ENCODE measurements around the gene KAZALD1. TPM values are rescaled to one million over a fixed set of nuclear protein-coding genes. Genes with fewer than 3 reads are reported as not detected.

The KAZALD1 gene
- total and polyA plus RNA-seq, 10 of the 15 experiments (the other 5 are each of a cell fraction or from before 2014, with no cell fraction given) = 0.10 to 4.3 (median 1.9) TPM

DNA sequence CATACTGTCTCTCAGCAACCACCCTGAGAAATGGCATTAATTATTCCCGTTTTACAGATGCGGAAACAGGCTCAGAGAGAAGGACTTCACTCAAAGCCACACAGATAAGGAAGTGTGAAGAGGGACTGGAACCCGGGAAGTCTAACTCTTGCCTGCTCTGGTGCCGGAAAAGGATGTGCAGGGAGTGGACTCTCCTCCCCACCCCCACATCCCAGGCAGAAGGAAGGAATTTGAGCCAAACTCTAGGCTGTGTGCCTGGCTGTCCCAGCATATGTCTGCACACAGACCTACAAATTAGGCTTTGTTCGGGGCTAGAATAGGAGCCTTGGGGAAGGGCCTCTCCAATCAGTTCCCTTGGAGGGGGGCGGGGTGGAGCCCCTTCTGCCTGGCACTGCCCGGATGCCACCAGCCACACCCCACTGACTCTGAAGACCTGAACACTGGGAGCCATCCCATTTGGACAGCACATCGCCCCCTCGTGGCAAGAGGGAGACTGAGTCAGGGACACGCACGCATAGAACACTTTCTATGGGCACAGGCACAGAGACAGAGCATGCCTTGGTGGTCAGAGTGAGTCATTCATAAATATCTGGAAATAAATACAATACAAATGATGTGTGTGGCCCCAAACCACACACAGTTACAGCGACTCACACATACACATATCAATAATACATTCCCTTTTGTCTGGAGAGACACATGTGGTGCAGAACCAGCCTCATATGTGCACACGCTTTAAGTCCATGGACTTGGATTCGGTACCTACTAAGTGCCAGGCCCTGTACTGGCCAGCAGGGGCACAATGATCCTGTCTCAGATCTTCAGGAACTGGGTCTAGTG is 49.0 kb upstream of the KAZALD1 start (continued):
- TF ChIP-seq, protein P1, sequence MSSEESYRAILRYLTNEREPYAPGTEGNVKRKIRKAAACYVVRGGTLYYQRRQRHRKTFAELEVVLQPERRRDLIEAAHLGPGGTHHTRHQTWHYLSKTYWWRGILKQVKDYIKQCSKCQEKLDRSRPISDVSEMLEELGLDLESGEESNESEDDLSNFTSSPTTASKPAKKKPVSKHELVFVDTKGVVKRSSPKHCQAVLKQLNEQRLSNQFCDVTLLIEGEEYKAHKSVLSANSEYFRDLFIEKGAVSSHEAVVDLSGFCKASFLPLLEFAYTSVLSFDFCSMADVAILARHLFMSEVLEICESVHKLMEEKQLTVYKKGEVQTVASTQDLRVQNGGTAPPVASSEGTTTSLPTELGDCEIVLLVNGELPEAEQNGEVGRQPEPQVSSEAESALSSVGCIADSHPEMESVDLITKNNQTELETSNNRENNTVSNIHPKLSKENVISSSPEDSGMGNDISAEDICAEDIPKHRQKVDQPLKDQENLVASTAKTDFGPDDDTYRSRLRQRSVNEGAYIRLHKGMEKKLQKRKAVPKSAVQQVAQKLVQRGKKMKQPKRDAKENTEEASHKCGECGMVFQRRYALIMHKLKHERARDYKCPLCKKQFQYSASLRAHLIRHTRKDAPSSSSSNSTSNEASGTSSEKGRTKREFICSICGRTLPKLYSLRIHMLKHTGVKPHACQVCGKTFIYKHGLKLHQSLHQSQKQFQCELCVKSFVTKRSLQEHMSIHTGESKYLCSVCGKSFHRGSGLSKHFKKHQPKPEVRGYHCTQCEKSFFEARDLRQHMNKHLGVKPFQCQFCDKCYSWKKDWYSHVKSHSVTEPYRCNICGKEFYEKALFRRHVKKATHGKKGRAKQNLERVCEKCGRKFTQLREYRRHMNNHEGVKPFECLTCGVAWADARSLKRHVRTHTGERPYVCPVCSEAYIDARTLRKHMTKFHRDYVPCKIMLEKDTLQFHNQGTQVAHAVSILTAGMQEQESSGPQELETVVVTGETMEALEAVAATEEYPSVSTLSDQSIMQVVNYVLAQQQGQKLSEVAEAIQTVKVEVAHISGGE (CRISPR knock-in tag; IDR thresholded peaks at IDR 0.05) = no peak
- no peak for TF ChIP-seq BMI1 (IDR thresholded peaks at IDR 0.05; ENCODE audit: borderline replicate concordance)
- TF ChIP-seq ZNF622 (IDR thresholded peaks at IDR 0.05) = no peak
- TF ChIP-seq ZNF384 (IDR thresholded peaks at IDR 0.05; ENCODE audit: borderline replicate concordance, low read depth, low read length) = no peak
- TF ChIP-seq RFX5 (IDR thresholded peaks at IDR 0.05; ENCODE audit: low read depth, low read length) = no peak
- TF ChIP-seq, protein P2, sequence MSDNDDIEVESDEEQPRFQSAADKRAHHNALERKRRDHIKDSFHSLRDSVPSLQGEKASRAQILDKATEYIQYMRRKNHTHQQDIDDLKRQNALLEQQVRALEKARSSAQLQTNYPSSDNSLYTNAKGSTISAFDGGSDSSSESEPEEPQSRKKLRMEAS (IDR thresholded peaks at IDR 0.05; ENCODE audit: low read depth, low read length) = peak; percentile 16; the same call in 1 of the 2 replicates
- TF ChIP-seq TAF1 (IDR thresholded peaks at IDR 0.05; ENCODE audit: borderline replicate concordance, low read depth, low read length) = no peak
- TF ChIP-seq KDM1A (IDR thresholded peaks at IDR 0.05; ENCODE audit: borderline replicate concordance) = no peak
- TF ChIP-seq BACH1 (IDR thresholded peaks at IDR 0.05; ENCODE audit: borderline replicate concordance) = no peak; the same call in 1 of the 2 replicates
- no peak for TF ChIP-seq NRF1 (conservative IDR thresholded peaks at IDR 0.05; ENCODE audit: low read depth, low read length)
- TF ChIP-seq SREBF1 (IDR thresholded peaks at IDR 0.05; ENCODE audit: low read length) = no peak
- TF ChIP-seq FOS (IDR thresholded peaks at IDR 0.05; ENCODE audit: borderline replicate concordance, extremely low read depth, insufficient read length) = no peak
- TF ChIP-seq STAT3 (IDR thresholded peaks at IDR 0.05; ENCODE audit: low read depth, low read length) = no peak
- no peak for TF ChIP-seq NFYB (IDR thresholded peaks at IDR 0.05; ENCODE audit: insufficient read depth, low read depth, low read length)
- no peak for TF ChIP-seq SIN3A (IDR thresholded peaks at IDR 0.05; ENCODE audit: low read depth, low read length)
- no peak for TF ChIP-seq RELA (IDR thresholded peaks at IDR 0.05; ENCODE audit: borderline replicate concordance, partially characterized antibody)
- TF ChIP-seq HDAC2 (IDR thresholded peaks at IDR 0.05) = no peak
- TF ChIP-seq YBX1 (IDR thresholded peaks at IDR 0.05) = no peak
- TF ChIP-seq, protein P3, sequence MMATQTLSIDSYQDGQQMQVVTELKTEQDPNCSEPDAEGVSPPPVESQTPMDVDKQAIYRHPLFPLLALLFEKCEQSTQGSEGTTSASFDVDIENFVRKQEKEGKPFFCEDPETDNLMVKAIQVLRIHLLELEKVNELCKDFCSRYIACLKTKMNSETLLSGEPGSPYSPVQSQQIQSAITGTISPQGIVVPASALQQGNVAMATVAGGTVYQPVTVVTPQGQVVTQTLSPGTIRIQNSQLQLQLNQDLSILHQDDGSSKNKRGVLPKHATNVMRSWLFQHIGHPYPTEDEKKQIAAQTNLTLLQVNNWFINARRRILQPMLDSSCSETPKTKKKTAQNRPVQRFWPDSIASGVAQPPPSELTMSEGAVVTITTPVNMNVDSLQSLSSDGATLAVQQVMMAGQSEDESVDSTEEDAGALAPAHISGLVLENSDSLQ (IDR thresholded peaks at IDR 0.05) = no peak
- TF ChIP-seq MEF2B (IDR thresholded peaks at IDR 0.05; ENCODE audit: partially characterized antibody, poor library complexity, severe bottlenecking) = no peak
- no peak for TF ChIP-seq STAT1 (conservative IDR thresholded peaks at IDR 0.05)
- TF ChIP-seq RUNX3 (IDR thresholded peaks at IDR 0.05; ENCODE audit: low read length) = peak; percentile 40
- TF ChIP-seq NFXL1 (IDR thresholded peaks at IDR 0.05; ENCODE audit: borderline replicate concordance) = no peak
- TF ChIP-seq RB1 (IDR thresholded peaks at IDR 0.05; ENCODE audit: borderline replicate concordance) = no peak
- TF ChIP-seq SMAD1 (IDR thresholded peaks at IDR 0.05; ENCODE audit: low read depth, partially characterized antibody) = no peak

All from GM12878 (cell line).